ENCODE results near the gene ARRB2. TPM values are rescaled to one million over a fixed set of nuclear protein-coding genes. Genes with fewer than 3 reads are reported as not detected.

Gene ARRB2
- total RNA-seq, 2 donors from 2014 or later = 45.3 to 51.8 TPM

- H3K27ac Mint-ChIP-seq = no peak overlapping the region
- peaks cover 89% of the 10 kb centered on the region for H3K27me3 ChIP-seq (ENCODE audit: control insufficient read depth, insufficient read depth, low read length, poor library complexity, severe bottlenecking)
Observed at GRCh38 chr17:4742629-4743028, 32.2 kb downstream of the ARRB2 start.

GRCh38 chr17:4743216-4743615 is 32.8 kb downstream of the ARRB2 start:
- WGBS, 2 experiments (ENCODE audit: insufficient coverage in 1 of 2, insufficient read length in 1 of 2) = 80 to 93% methylated on average over 1 to 8 of the region's 8 CpGs
- no peaks in the 10 kb centered on the region for H3K9me3 ChIP-seq (ENCODE audit: control insufficient read depth, low read length)
- peaks cover 77% of the 10 kb centered on the region for H3K27me3 Mint-ChIP-seq (ENCODE audit: insufficient read depth)
- no peak overlapping the region for H3K27ac ChIP-seq (ENCODE audit: low read depth, low read length)
- no peaks in the 10 kb centered on the region for H3K9me3 Mint-ChIP-seq
- no peaks in the 10 kb centered on the region for H3K36me3 Mint-ChIP-seq (ENCODE audit: low read depth)
- no peak overlapping the region for H3K4me3 Mint-ChIP-seq
- DNase-seq = no peak
- H3K9ac ChIP-seq (ENCODE audit: extremely low read depth, low read length, poor library complexity, severe bottlenecking) = no peak overlapping the region
- TF ChIP-seq CTCF (conservative IDR thresholded peaks at IDR 0.05) = no peak
- H3K4me1 Mint-ChIP-seq = peaks cover 10% of the 10 kb centered on the region
- H3K4me3 ChIP-seq (ENCODE audit: low read length) = no peak overlapping the region
- H3K27me3 ChIP-seq (ENCODE audit: control insufficient read depth, insufficient read depth, low read length, poor library complexity, severe bottlenecking) = peaks cover 83% of the 10 kb centered on the region
- H3K4me1 ChIP-seq (ENCODE audit: control insufficient read depth, insufficient read depth, low read length) = peaks cover 5% of the 10 kb centered on the region
- no peak overlapping the region for H3K27ac Mint-ChIP-seq
- no peaks in the 10 kb centered on the region for H3K36me3 ChIP-seq (ENCODE audit: control insufficient read depth, insufficient read depth, low read length)

More at GRCh38 chr17:4742629-4743028, 32.2 kb downstream of the ARRB2 start:
- WGBS, 2 experiments (ENCODE audit: insufficient coverage in 1 of 2, insufficient read length in 1 of 2) = 93 to 94% methylated on average over 8 to 10 of the region's 10 CpGs
- H3K36me3 Mint-ChIP-seq (ENCODE audit: low read depth) = no peaks in the 10 kb centered on the region
- Histone ChIP-seq H3K9me3 (ENCODE audit: control insufficient read depth, low read length) (no peaks in the 10 kb centered on the region), H3K27ac (ENCODE audit: low read depth, low read length) (no peak overlapping the region), H3K9ac (ENCODE audit: extremely low read depth, low read length, poor library complexity, severe bottlenecking) (no peak overlapping the region), H3K4me1 (ENCODE audit: control insufficient read depth, insufficient read depth, low read length) (peaks cover 5% of the 10 kb centered on the region), H3K4me3 (ENCODE audit: low read length) (no peak overlapping the region), H3K36me3 (ENCODE audit: control insufficient read depth, insufficient read depth, low read length) (no peaks in the 10 kb centered on the region)
- DNase-seq = no peak
- H3K27me3 Mint-ChIP-seq (ENCODE audit: insufficient read depth) = peaks cover 79% of the 10 kb centered on the region
- H3K4me3 Mint-ChIP-seq = no peak overlapping the region
- H3K4me1 Mint-ChIP-seq = peaks cover 11% of the 10 kb centered on the region
- TF ChIP-seq CTCF (conservative IDR thresholded peaks at IDR 0.05) = no peak
- no peaks in the 10 kb centered on the region for H3K9me3 Mint-ChIP-seq

GRCh38 chr17:4743898-4744297 is 33.5 kb downstream of the ARRB2 start:
- H3K9me3 ChIP-seq (ENCODE audit: control insufficient read depth, low read length) = no peaks in the 10 kb centered on the region
- peaks cover 76% of the 10 kb centered on the region for H3K27me3 ChIP-seq (ENCODE audit: control insufficient read depth, insufficient read depth, low read length, poor library complexity, severe bottlenecking)
- H3K4me3 Mint-ChIP-seq = no peak overlapping the region
- H3K36me3 Mint-ChIP-seq (ENCODE audit: low read depth) = no peaks in the 10 kb centered on the region
- H3K4me1 ChIP-seq (ENCODE audit: control insufficient read depth, insufficient read depth, low read length) = peaks cover 3% of the 10 kb centered on the region
- peaks cover 3% of the 10 kb centered on the region for H3K4me1 Mint-ChIP-seq
- TF ChIP-seq CTCF (conservative IDR thresholded peaks at IDR 0.05) = no peak
- no peaks in the 10 kb centered on the region for H3K9me3 Mint-ChIP-seq
- DNase-seq = no peak
- no peak overlapping the region for H3K27ac ChIP-seq (ENCODE audit: low read depth, low read length)
- 91 to 100% methylated on average over 1 to 9 of the region's 9 CpGs for WGBS, 2 experiments (ENCODE audit: insufficient coverage in 1 of 2, insufficient read length in 1 of 2)
- no peak overlapping the region for H3K27ac Mint-ChIP-seq
- H3K4me3 ChIP-seq (ENCODE audit: low read length) = no peak overlapping the region
- no peaks in the 10 kb centered on the region for H3K36me3 ChIP-seq (ENCODE audit: control insufficient read depth, insufficient read depth, low read length)
- H3K9ac ChIP-seq (ENCODE audit: extremely low read depth, low read length, poor library complexity, severe bottlenecking) = no peak overlapping the region
- peaks cover 70% of the 10 kb centered on the region for H3K27me3 Mint-ChIP-seq (ENCODE audit: insufficient read depth)
